HepG2 (cell line): ENCODE data around the gene PLAGL2. TPM values are rescaled to one million over a fixed set of nuclear protein-coding genes. Genes with fewer than 3 reads are reported as not detected.

Experiments used
- AHR ChIP-seq: IDR thresholded peaks from 2 replicates; pipeline ENCODE4 v1.6.1; 2018; ENCODE audit warnings: missing genetic modification reagents, missing compliant biosample characterization
- AKNA ChIP-seq: sonication (generic); formaldehyde crosslinking; IDR thresholded peaks from 2 replicates; pipeline ENCODE4 v1.4.0; 2020; ENCODE audit warnings: missing genetic modification reagents, borderline replicate concordance
- ARID5B ChIP-seq: IDR thresholded peaks from 2 replicates; pipeline ENCODE4 v1.4.0; 2020; ENCODE audit warnings: mild to moderate bottlenecking, missing genetic modification reagents
- BCL6 ChIP-seq: IDR thresholded peaks from 2 replicates; pipeline ENCODE4 v1.6.1; 2016; ENCODE audit warnings: missing genetic modification reagents, missing compliant biosample characterization
- CCAR2 ChIP-seq: fragments of 200-400 bp; formaldehyde crosslinking; optimal IDR thresholded peaks from 2 replicates; pipeline ENCODE3; 2018; ENCODE audit warnings: low read depth, mild to moderate bottlenecking, low read length, moderate library complexity
- CHD4 ChIP-seq: fragments of 200-600 bp; sonication (generic); IDR thresholded peaks from 2 replicates; pipeline ENCODE4 v1.7.0; 2017; ENCODE audit warnings: mild to moderate bottlenecking, low read length, borderline replicate concordance
- HMGA1 ChIP-seq: sonication (generic); formaldehyde crosslinking; conservative IDR thresholded peaks from 2 replicates; pipeline ENCODE4 v1.4.0; 2020; ENCODE audit warnings: missing genetic modification reagents
- IKZF1 ChIP-seq: fragments of 450-650 bp; IDR thresholded peaks from 2 replicates; pipeline ENCODE4 v1.7.1; 2016
- KLF11 ChIP-seq: IDR thresholded peaks from 2 replicates; pipeline ENCODE4 v1.6.1; 2016; ENCODE audit warnings: missing compliant biosample characterization
- PAXIP1 ChIP-seq: sonication (generic); formaldehyde crosslinking; conservative IDR thresholded peaks from 2 replicates; pipeline ENCODE4 v1.4.0; 2020; ENCODE audit warnings: mild to moderate bottlenecking, missing genetic modification reagents, moderate library complexity
- SOX13 ChIP-seq, 3 experiments: fragments of 450-650 bp in 1 of 3; sonication (generic) in 1 of 3; formaldehyde crosslinking in 1 of 3; IDR thresholded peaks in 2 of 3; conservative IDR thresholded peaks in 1 of 3; 2 replicates each; pipeline versions ENCODE4 v1.5.0 to v1.6.1; 2016 to 2020; ENCODE audit warnings: antibody characterized with exemption in 1 of 3, mild to moderate bottlenecking in 1 of 3, missing compliant biosample characterization in 1 of 3, missing genetic modification reagents in 1 of 3, moderate library complexity in 1 of 3
- XBP1 ChIP-seq: sonication (generic); formaldehyde crosslinking; IDR thresholded peaks from 2 replicates; pipeline ENCODE4 v1.5.0; 2020; ENCODE audit warnings: missing genetic modification reagents
- ZEB1 ChIP-seq: IDR thresholded peaks from 2 replicates; pipeline ENCODE4 v1.6.1; 2012; ENCODE audit warnings: mild to moderate bottlenecking, low read depth, inconsistent platforms; ENCODE audit not compliant: insufficient replicate concordance
- ZNF709 ChIP-seq: sonication (generic); formaldehyde crosslinking; IDR thresholded peaks from 2 replicates; pipeline ENCODE4 v1.5.0; 2020; ENCODE audit warnings: mild to moderate bottlenecking, missing genetic modification reagents
- ZNF800 ChIP-seq: sonication (generic); formaldehyde crosslinking; IDR thresholded peaks from 2 replicates; pipeline ENCODE4 v1.4.0; 2020; ENCODE audit warnings: missing genetic modification reagents
- ZSCAN21 ChIP-seq: sonication (generic); formaldehyde crosslinking; IDR thresholded peaks from 2 replicates; pipeline ENCODE4 v1.8.0; 2022; ENCODE audit warnings: mild to moderate bottlenecking, missing genetic modification reagents, moderate library complexity, borderline replicate concordance
- polyA plus RNA-seq, 8 experiments: library from polyadenylated mRNA; depleted of rRNA in 3 of 8; stranded (reverse) in 7 of 8; unstranded in 1 of 8; fragments of >200 nt; fragmentation: Illumina TruSeq in 4 of 8; extraction: Trizol in 4 of 8; gene quantifications; 2 replicates each; pipeline versions ENCODE4 v1.2.1 to v1.2.3, GENCODE V29; 2011 to 2016; ENCODE audit warnings: low read depth in 4 of 8, missing spikeins in 1 of 8, mixed read lengths in 1 of 8; ENCODE audit not compliant: insufficient read depth in 1 of 8
- total RNA-seq, 5 experiments: library from RNA; depleted of rRNA; stranded (reverse); fragments of >200 nt; fragmentation: Illumina TruSeq; extraction: Trizol; gene quantifications; 2 replicates each; pipeline ENCODE4 v1.2.3, GENCODE V29; 2016; ENCODE audit warnings: low read depth in 1 of 5

PLAGL2 gene
- total and polyA plus RNA-seq, 2 of the 13 experiments (the other 11 are each of a cell fraction or from before 2014, with no cell fraction given), result 15.2 to 15.3 TPM

- TF ChIP-seq ARID5B (CRISPR knock-in tag), result no peak
- no peak for TF ChIP-seq SOX13 (IDR thresholded peaks at IDR 0.05)
- 0 out of 4 replicates have a peak, but pooled peaks of 1 of the 2 experiments have one; percentile 9 for TF ChIP-seq SOX13 (CRISPR knock-in tag; conservative IDR thresholded peaks at IDR 0.05 in 1 of 2, IDR thresholded peaks at IDR 0.05 in 1 of 2)
- TF ChIP-seq AHR, result no peak
- no peak for TF ChIP-seq CCAR2
- TF ChIP-seq XBP1, result no peak
- TF ChIP-seq ZNF709 (CRISPR knock-in tag), result no peak
- TF ChIP-seq ZEB1, result no peak
- no peak for TF ChIP-seq AKNA (CRISPR knock-in tag)
- TF ChIP-seq HMGA1 (CRISPR knock-in tag), result no peak
- no peak for TF ChIP-seq KLF11 (CRISPR knock-in tag)
- TF ChIP-seq ZSCAN21 (CRISPR knock-in tag), result no peak
- TF ChIP-seq ZNF800, result no peak
- no peak for TF ChIP-seq IKZF1
- TF ChIP-seq PAXIP1 (CRISPR knock-in tag), result peak; percentile 42; the same call in 1 of the 2 replicates
- TF ChIP-seq CHD4, result no peak
- TF ChIP-seq BCL6 (CRISPR knock-in tag), result no peak
These were observed 6.3 kb upstream of the PLAGL2 start (continued) for GRCh38 chr20:32213870-32214269.
